Caco-2 (cell line): ENCODE data around the gene MMEL1. TPM values are rescaled to one million over a fixed set of nuclear protein-coding genes. Genes with fewer than 3 reads are reported as not detected.

Experiments used
- BruUV-seq: library from RNA; stranded (reverse); fragments of 400-500 nt; replicated peaks from 2 replicates; lab custom pipeline; 2021; lab: Mats Ljungman, UMichigan
- CTCF ChIA-PET: fragments of 300-600 bp; sonication (Branson Sonifier 250); formaldehyde crosslinking; loops from one replicate; lab custom pipeline; 2022; ENCODE audit warnings: antibody characterized with exemption; lab: Charles Lee
- POLR2A ChIA-PET: fragments of 300-600 bp; sonication (Branson Sonifier 250); formaldehyde crosslinking; loops from one replicate; lab custom pipeline; 2022; ENCODE audit warnings: antibody characterized with exemption; lab: Charles Lee
- DNase-seq, 2 experiments: peaks; one replicate each; pipeline versions ENCODE4 v3.0.0 to v3.0.0-alpha.2; 2020 to 2022
- H3K27me3 ChIP-seq: replicated peaks from 2 replicates; pipeline ENCODE4 v1.6.0; 2011; ENCODE audit warnings: low read length; ENCODE audit not compliant: control insufficient read depth, insufficient read depth
- H3K36me3 ChIP-seq: 2 replicates; pipeline ENCODE4 v1.5.1; 2011; ENCODE audit warnings: low read length; ENCODE audit not compliant: control insufficient read depth, insufficient read depth
- H3K4me1 ChIP-seq: fragments of 250-450 bp; sonication (Bioruptor Pico); 2 replicates; pipeline ENCODE4 v1.5.1; 2020; ENCODE audit warnings: mild to moderate bottlenecking
- H3K4me3 ChIP-seq: 2 replicates; pipeline ENCODE4 v1.5.1; 2011; ENCODE audit warnings: low read depth, mild to moderate bottlenecking, control low read depth, low read length
- H3K9me3 ChIP-seq: fragments of 250-450 bp; sonication (Bioruptor Pico); 2 replicates; pipeline ENCODE4 v1.5.1; 2020; ENCODE audit warnings: mild to moderate bottlenecking, moderate library complexity
- H3K27ac Mint-ChIP-seq: one replicate; pipeline ENCODE4 v1.8.0; 2022; ENCODE audit warnings: mixed read lengths; ENCODE audit not compliant: unreplicated experiment
- H3K27me3 Mint-ChIP-seq: one replicate; pipeline ENCODE4 v1.8.0; 2022; ENCODE audit warnings: mixed read lengths; ENCODE audit not compliant: insufficient read depth, unreplicated experiment
- H3K36me3 Mint-ChIP-seq: one replicate; pipeline ENCODE4 v1.8.0; 2022; ENCODE audit warnings: mild to moderate bottlenecking, mixed read lengths; ENCODE audit not compliant: insufficient read depth, unreplicated experiment
- H3K4me1 Mint-ChIP-seq: one replicate; pipeline ENCODE4 v1.8.0; 2022; ENCODE audit warnings: low read depth, mixed read lengths; ENCODE audit not compliant: unreplicated experiment
- H3K4me3 Mint-ChIP-seq: one replicate; pipeline ENCODE4 v1.8.0; 2022; ENCODE audit warnings: mild to moderate bottlenecking, moderate library complexity, mixed read lengths; ENCODE audit not compliant: unreplicated experiment
- H3K9me3 Mint-ChIP-seq: one replicate; pipeline ENCODE4 v1.8.0; 2022; ENCODE audit warnings: mixed read lengths; ENCODE audit not compliant: unreplicated experiment
- CTCF ChIP-seq, 2 experiments: fragments of 200-600 bp in 1 of 2; IDR thresholded peaks; 1 replicate in 1 of 2; 2 replicates in 1 of 2; pipeline versions ENCODE4 v1.5.1 to v1.8.0; 2011 to 2022; ENCODE audit warnings: antibody characterized with exemption in 1 of 2, control low read depth in 1 of 2, inconsistent platforms in 1 of 2, low read depth in 1 of 2, low read length in 1 of 2, mild to moderate bottlenecking in 1 of 2, moderate library complexity in 1 of 2; ENCODE audit not compliant: insufficient read depth in 1 of 2, severe bottlenecking in 1 of 2, unreplicated experiment in 1 of 2
- intact Hi-C: fragments of 100-400 bp; cut with micrococcal nuclease; formaldehyde crosslinking; loops from one replicate; pipeline ENCODE4 v1.10.0; 2022; ENCODE audit not compliant: unreplicated experiment
- total RNA-seq: library from RNA; stranded (reverse); gene quantifications from 2 replicates; pipeline ENCODE4 v1.2.3, GENCODE V29; 2022

MMEL1 gene
- total RNA-seq, 1 experiment from 2014 or later: not detected

DNA sequence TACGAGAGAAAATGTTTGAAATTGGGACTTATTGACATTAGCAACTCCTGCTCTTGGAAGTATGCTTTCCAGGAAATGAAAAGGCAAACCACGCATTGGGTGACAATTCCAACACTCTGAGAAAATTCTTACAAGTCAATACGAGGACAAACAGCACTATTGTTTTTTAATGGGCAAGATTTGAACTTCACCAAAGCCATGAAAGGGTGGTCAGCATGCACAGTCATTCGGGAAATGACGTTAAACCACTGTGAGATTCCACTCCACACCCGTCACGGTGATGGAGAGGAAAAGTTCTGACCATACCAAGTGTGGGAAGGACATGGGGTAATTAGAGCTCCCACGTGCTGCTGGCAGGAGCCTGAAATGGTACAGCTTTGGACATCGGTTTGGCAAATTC lies 58.5 kb downstream of the MMEL1 start:
- no peaks in the 10 kb centered on the region for H3K36me3 ChIP-seq
- no peak overlapping the region for H3K27ac Mint-ChIP-seq
- no peak overlapping the region for H3K4me3 ChIP-seq
- peaks cover 16% of the 10 kb centered on the region for H3K9me3 Mint-ChIP-seq
- CTCF ChIA-PET: no interaction called here
- H3K9me3 ChIP-seq: no peaks in the 10 kb centered on the region
- peaks cover 6% of the 10 kb centered on the region for H3K36me3 Mint-ChIP-seq
- H3K4me1 Mint-ChIP-seq: no peaks in the 10 kb centered on the region
- H3K4me3 Mint-ChIP-seq: no peak overlapping the region
- H3K27me3 ChIP-seq: no peaks in the 10 kb centered on the region
- peaks cover 12% of the 10 kb centered on the region; the same call in 1 of the 2 replicates for H3K4me1 ChIP-seq
- no peak for TF ChIP-seq CTCF (IDR thresholded peaks at IDR 0.05; ENCODE audit: insufficient read depth in 1 of 2, low read depth in 1 of 2, low read length in 1 of 2, severe bottlenecking in 1 of 2, unreplicated experiment in 1 of 2)
- POLR2A ChIA-PET: no interaction called here
- intact Hi-C loops: no loop called here
- H3K27me3 Mint-ChIP-seq: no peaks in the 10 kb centered on the region
- BruUV-seq: no TSS peak
- DNase-seq: no peak

GRCh38 chr1:2573250-2573920 lies 59.4 kb downstream of the MMEL1 start:
- CTCF ChIA-PET: no interaction called here

DNA sequence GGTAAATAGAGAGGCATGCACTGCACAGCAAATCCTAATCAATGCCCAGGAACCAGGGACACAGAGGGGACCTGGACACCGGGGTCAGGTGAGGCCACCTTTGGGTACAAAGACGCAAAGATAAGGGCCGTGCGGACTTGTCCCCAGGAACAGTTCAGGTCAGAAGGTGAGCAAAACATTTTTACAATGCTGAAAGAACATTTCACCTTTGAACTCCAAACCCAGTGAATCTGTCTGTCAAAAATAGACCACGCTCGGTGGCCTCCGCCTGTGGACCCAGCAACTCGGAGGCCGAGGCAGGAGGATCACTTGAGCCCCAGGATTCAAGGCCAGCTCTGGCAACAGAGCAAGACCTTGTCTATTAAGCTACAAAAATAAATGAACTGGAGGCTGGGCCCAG lies 61.5 kb downstream of the MMEL1 start:
- no peaks in the 10 kb centered on the region for H3K36me3 ChIP-seq
- no peaks in the 10 kb centered on the region for H3K27me3 Mint-ChIP-seq
- no TSS peak for BruUV-seq
- H3K4me1 Mint-ChIP-seq: no peaks in the 10 kb centered on the region
- no peak for TF ChIP-seq CTCF (IDR thresholded peaks at IDR 0.05; ENCODE audit: insufficient read depth in 1 of 2, low read depth in 1 of 2, low read length in 1 of 2, severe bottlenecking in 1 of 2, unreplicated experiment in 1 of 2)
- H3K4me1 ChIP-seq: peaks cover 11% of the 10 kb centered on the region; the same call in 1 of the 2 replicates
- H3K27ac Mint-ChIP-seq: no peak overlapping the region
- H3K9me3 Mint-ChIP-seq: peaks cover 16% of the 10 kb centered on the region
- no peak overlapping the region for H3K4me3 Mint-ChIP-seq
- H3K36me3 Mint-ChIP-seq: peaks cover 6% of the 10 kb centered on the region
- intact Hi-C loops: no loop called here
- CTCF ChIA-PET: interaction anchor here (0.7 kb wide), 1 partner anchor 14 kb away, joined by 3 read pairs; no protein-coding TSS in a partner anchor
- H3K9me3 ChIP-seq: no peaks in the 10 kb centered on the region
- no peaks in the 10 kb centered on the region for H3K27me3 ChIP-seq
- POLR2A ChIA-PET: no interaction called here
- no peak overlapping the region for H3K4me3 ChIP-seq
- no peak for DNase-seq

More at GRCh38 chr1:2573250-2573920, 59.4 kb downstream of the MMEL1 start:
- peaks cover 16% of the 10 kb centered on the region for H3K9me3 Mint-ChIP-seq
- no peak overlapping the region for H3K27ac Mint-ChIP-seq
- intact Hi-C loops: no loop called here
- POLR2A ChIA-PET: no interaction called here
- Histone ChIP-seq H3K9me3 (no peaks in the 10 kb centered on the region), H3K36me3 (no peaks in the 10 kb centered on the region), H3K4me3 (no peak overlapping the region), H3K27me3 (no peaks in the 10 kb centered on the region), H3K4me1 (peaks cover 12% of the 10 kb centered on the region; the same call in 1 of the 2 replicates)
- no peak overlapping the region for H3K4me3 Mint-ChIP-seq
- H3K4me1 Mint-ChIP-seq: no peaks in the 10 kb centered on the region
- peaks cover 6% of the 10 kb centered on the region for H3K36me3 Mint-ChIP-seq
- DNase-seq: no peak
- no peak for TF ChIP-seq CTCF (IDR thresholded peaks at IDR 0.05; ENCODE audit: insufficient read depth in 1 of 2, low read depth in 1 of 2, low read length in 1 of 2, severe bottlenecking in 1 of 2, unreplicated experiment in 1 of 2)
- no TSS peak for BruUV-seq
- H3K27me3 Mint-ChIP-seq: no peaks in the 10 kb centered on the region
